Chondrocyte (in vitro differentiated cells): Measurements from ENCODE around the gene AGR2. TPM values are rescaled to one million over a fixed set of nuclear protein-coding genes. Genes with fewer than 3 reads are reported as not detected.

Experiments
- DNase-seq: peaks from one replicate; pipeline ENCODE4 v3.0.0; 2021; ENCODE audit warnings: mixed read lengths, low spot score
- H3K27ac Mint-ChIP-seq: one replicate; pipeline ENCODE4 v1.8.0; 2021; ENCODE audit warnings: mild to moderate bottlenecking, moderate library complexity, mixed read lengths; ENCODE audit not compliant: unreplicated experiment
- H3K27me3 Mint-ChIP-seq: 2 replicates; pipeline ENCODE4 v1.8.0; 2021; ENCODE audit warnings: low read depth, mixed read lengths
- H3K36me3 Mint-ChIP-seq: 2 replicates; pipeline ENCODE4 v1.8.0; 2021; ENCODE audit warnings: low read depth, mixed read lengths
- H3K4me1 Mint-ChIP-seq: 2 replicates; pipeline ENCODE4 v1.8.0; 2021; ENCODE audit warnings: low read depth, mild to moderate bottlenecking, mixed read lengths
- H3K4me3 Mint-ChIP-seq: one replicate; pipeline ENCODE4 v1.8.0; 2021; ENCODE audit warnings: mild to moderate bottlenecking, moderate library complexity, mixed read lengths; ENCODE audit not compliant: unreplicated experiment
- H3K9me3 Mint-ChIP-seq: 2 replicates; pipeline ENCODE4 v1.8.0; 2021; ENCODE audit warnings: low read depth, mixed read lengths
- CTCF ChIP-seq: fragments of 200-600 bp; sonication (generic); IDR thresholded peaks from 2 replicates; pipeline ENCODE4 v1.5.0; 2021; ENCODE audit warnings: antibody characterized with exemption, mild to moderate bottlenecking, moderate library complexity
- total RNA-seq: library from RNA; stranded (reverse); gene quantifications from 3 replicates; pipeline ENCODE4 v1.2.1, GENCODE V29; 2021

AGR2 gene
- total RNA-seq, 1 donor from 2014 or later: not detected

- no peak for TF ChIP-seq CTCF
- H3K4me3 Mint-ChIP-seq: no peak overlapping the region
- H3K4me1 Mint-ChIP-seq: peaks cover 37% of the 10 kb centered on the region
- peaks cover 1% of the 10 kb centered on the region for H3K36me3 Mint-ChIP-seq
- peak overlapping the region; percentile 68 for H3K27ac Mint-ChIP-seq
- no peak for DNase-seq
- H3K9me3 Mint-ChIP-seq: peaks cover 6% of the 10 kb centered on the region
- no peaks in the 10 kb centered on the region for H3K27me3 Mint-ChIP-seq
Observed at GRCh38 chr7:16839646-16840045, 34.8 kb upstream of the AGR2 start.

- Mint-ChIP-seq H3K9me3 (peaks cover 6% of the 10 kb centered on the region), H3K4me3 (no peak overlapping the region), H3K27me3 (no peaks in the 10 kb centered on the region), H3K36me3 (peaks cover 1% of the 10 kb centered on the region), H3K27ac (no peak overlapping the region), H3K4me1 (peaks cover 37% of the 10 kb centered on the region)
- no peak for TF ChIP-seq CTCF
- no peak for DNase-seq
Observed at GRCh38 chr7:16838891-16839290, 34.1 kb upstream of the AGR2 start.

DNA sequence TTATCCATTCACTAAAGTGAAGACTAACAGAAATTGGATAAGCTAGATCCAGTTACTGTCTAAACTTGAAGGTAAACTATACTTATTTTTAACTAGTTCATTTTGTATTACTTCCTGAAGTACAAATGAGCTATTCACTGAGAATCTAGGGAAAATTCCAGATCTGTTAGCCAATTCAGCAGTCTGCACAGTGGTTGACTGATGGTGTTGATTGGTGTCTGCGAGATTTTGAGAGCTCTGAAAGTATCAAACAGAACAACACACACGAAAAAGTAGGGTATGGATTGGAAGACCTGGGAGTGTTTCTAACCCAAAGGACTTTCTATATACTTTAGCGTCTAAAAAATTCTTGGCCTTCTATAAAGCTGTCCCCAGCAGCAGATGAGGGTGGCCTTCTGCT lies 33.6 kb upstream of the AGR2 start:
- Mint-ChIP-seq H3K27me3 (no peaks in the 10 kb centered on the region), H3K27ac (peak overlapping the region; percentile 62)
- DNase-seq: no peak

DNA sequence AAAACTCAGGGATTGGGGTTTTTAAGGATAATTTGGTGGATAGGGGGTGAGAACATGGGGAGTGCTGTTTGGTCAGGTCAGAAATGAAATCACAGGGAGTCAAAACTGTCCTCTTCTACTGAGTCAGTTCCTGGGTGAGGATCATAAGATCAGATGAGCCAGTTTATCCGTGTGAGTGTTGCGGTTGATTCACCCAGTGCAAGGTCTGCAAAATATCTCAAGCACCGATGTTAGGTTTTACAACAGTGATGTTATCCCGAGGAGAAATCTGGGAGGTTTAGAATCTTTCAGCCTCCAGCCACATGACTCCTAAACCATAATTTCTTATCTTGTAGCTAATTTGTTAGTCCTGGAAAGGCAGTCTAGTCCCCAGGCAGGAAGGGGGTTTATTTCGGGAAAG lies 31.7 kb upstream of the AGR2 start:
- DNase-seq: no peak
- peaks cover 6% of the 10 kb centered on the region for H3K9me3 Mint-ChIP-seq
- H3K4me1 Mint-ChIP-seq: peaks cover 31% of the 10 kb centered on the region
- H3K36me3 Mint-ChIP-seq: peaks cover 1% of the 10 kb centered on the region
- no peak overlapping the region for H3K4me3 Mint-ChIP-seq
- TF ChIP-seq CTCF: no peak
- H3K27me3 Mint-ChIP-seq: no peaks in the 10 kb centered on the region
- H3K27ac Mint-ChIP-seq: no peak overlapping the region

More for the DNA sequence above, 33.6 kb upstream of the AGR2 start:
- Mint-ChIP-seq H3K9me3 (peaks cover 6% of the 10 kb centered on the region), H3K36me3 (peaks cover 1% of the 10 kb centered on the region), H3K4me1 (peaks cover 37% of the 10 kb centered on the region), H3K4me3 (no peak overlapping the region)
- TF ChIP-seq CTCF: no peak

- H3K4me3 Mint-ChIP-seq: no peak overlapping the region
- no peaks in the 10 kb centered on the region for H3K27me3 Mint-ChIP-seq
- TF ChIP-seq CTCF: no peak
- peaks cover 2% of the 10 kb centered on the region for H3K4me1 Mint-ChIP-seq
- H3K36me3 Mint-ChIP-seq: peaks cover 2% of the 10 kb centered on the region
- no peak overlapping the region for H3K27ac Mint-ChIP-seq
- DNase-seq: no peak
- peaks cover 18% of the 10 kb centered on the region for H3K9me3 Mint-ChIP-seq
Observed at GRCh38 chr7:16833373-16833772, 28.6 kb upstream of the AGR2 start.
